ENCODE measurements around the gene SUMO2.

DNA sequence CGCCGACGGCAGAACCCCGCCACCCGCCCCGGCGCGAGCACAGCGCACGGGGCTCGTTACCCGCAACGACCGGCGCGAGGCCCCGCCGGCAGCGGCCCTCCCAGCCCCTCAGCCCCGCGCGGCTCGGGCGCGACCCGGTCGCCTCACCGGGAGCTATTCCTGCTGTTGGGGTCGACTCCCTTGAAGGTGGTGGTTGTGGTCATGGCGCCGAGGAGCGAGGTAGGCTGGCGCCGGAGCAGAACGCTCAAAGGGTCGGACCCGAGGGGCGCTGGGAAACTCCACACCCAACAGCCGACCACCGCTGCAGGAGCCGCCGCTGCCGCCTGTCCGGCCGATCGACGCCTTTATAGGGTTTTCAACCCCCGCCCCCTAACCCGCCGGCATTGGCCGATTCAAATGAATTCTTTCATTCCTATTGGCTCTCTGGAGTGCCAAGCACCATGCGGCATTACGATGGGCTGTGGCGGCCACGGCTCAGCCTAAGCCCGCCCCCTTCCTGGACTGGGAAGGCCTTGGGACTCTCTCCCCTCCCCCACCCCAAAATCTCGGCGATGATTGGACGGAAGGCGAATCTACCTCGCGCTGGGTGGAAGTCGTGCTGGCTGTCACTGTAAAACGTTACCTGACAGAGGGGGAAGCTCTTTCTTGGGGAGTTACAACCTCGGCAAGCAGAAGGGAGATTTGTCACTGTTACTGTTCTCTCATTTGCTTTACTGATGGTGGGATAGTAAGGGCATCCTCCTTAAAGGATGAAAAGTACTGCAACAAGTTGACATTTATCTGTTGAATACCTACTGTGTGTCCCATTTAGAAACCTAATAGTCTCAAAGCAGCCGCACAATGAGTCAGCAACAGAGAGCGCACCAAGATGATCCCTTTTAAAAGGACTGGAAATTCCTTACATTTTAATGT lies 28.3 kb downstream of the SUMO2 start, which contains the start of gene JPT1:
- TF ChIP-seq, protein P1, sequence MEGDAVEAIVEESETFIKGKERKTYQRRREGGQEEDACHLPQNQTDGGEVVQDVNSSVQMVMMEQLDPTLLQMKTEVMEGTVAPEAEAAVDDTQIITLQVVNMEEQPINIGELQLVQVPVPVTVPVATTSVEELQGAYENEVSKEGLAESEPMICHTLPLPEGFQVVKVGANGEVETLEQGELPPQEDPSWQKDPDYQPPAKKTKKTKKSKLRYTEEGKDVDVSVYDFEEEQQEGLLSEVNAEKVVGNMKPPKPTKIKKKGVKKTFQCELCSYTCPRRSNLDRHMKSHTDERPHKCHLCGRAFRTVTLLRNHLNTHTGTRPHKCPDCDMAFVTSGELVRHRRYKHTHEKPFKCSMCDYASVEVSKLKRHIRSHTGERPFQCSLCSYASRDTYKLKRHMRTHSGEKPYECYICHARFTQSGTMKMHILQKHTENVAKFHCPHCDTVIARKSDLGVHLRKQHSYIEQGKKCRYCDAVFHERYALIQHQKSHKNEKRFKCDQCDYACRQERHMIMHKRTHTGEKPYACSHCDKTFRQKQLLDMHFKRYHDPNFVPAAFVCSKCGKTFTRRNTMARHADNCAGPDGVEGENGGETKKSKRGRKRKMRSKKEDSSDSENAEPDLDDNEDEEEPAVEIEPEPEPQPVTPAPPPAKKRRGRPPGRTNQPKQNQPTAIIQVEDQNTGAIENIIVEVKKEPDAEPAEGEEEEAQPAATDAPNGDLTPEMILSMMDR (conservative IDR thresholded peaks at IDR 0.05; ENCODE audit: low read length) = no peak
- TF ChIP-seq EZH2phosphoT487 (IDR thresholded peaks at IDR 0.05; ENCODE audit: borderline replicate concordance, low read depth, low read length) = no peak

Data from OCI-LY7 (cell line).